Progenitor cell of endocrine pancreas (in vitro differentiated cells): Measurements from ENCODE around the gene CSNK2A3. TPM values are rescaled to one million over a fixed set of nuclear protein-coding genes. Genes with fewer than 3 reads are reported as not detected.

ENCODE experiments used
- DNase-seq: peaks from one replicate; pipeline ENCODE4 v3.0.0; 2021; ENCODE audit warnings: low spot score; ENCODE audit not compliant: unreplicated experiment
- H3K27ac Mint-ChIP-seq: 2 replicates; pipeline ENCODE4 v1.8.0; 2021; ENCODE audit warnings: mild to moderate bottlenecking, moderate library complexity, mixed read lengths
- H3K27me3 Mint-ChIP-seq: 2 replicates; pipeline ENCODE4 v1.8.0; 2021; ENCODE audit warnings: mixed read lengths
- H3K36me3 Mint-ChIP-seq: 2 replicates; pipeline ENCODE4 v1.8.0; 2022; ENCODE audit warnings: mixed read lengths; ENCODE audit not compliant: insufficient read depth
- H3K4me1 Mint-ChIP-seq: 2 replicates; pipeline ENCODE4 v1.8.0; 2021; ENCODE audit warnings: low read depth, mixed read lengths
- H3K4me3 Mint-ChIP-seq: 2 replicates; pipeline ENCODE4 v1.8.0; 2021; ENCODE audit warnings: low read depth, mild to moderate bottlenecking, moderate library complexity, mixed read lengths
- H3K9me3 Mint-ChIP-seq: 2 replicates; pipeline ENCODE4 v1.8.0; 2021; ENCODE audit warnings: low read depth, mixed read lengths
- CTCF ChIP-seq: fragments of 200-600 bp; sonication (generic); IDR thresholded peaks from one replicate; pipeline ENCODE4 v1.5.0; 2021; ENCODE audit warnings: antibody characterized with exemption, mild to moderate bottlenecking; ENCODE audit not compliant: unreplicated experiment
- total RNA-seq: library from RNA; stranded (reverse); gene quantifications from 2 replicates; pipeline ENCODE4 v1.2.1, GENCODE V29; 2021

Gene CSNK2A3
- total RNA-seq, 1 donor from 2014 or later = 1.3 TPM

DNA sequence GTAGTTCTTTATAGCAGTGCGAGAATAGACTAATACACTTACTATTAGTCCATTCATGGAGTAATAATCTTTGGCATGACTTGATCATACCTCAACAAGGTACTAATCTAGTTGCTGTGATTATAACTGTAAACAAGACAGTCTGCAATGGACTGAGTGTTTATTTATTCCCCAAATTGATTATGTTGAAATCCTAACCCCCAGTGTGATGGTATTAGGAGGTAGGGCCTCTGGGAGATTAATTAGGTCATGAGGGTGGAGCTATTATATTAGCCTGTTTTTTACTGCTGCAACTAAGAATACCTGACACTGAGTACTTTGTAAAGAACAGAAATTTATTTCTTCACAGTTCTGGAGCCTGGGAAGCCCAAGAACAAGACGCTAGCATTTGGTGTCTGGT is 30.9 kb upstream of the CSNK2A3 start:
- no peaks in the 10 kb centered on the region for H3K36me3 Mint-ChIP-seq
- H3K9me3 Mint-ChIP-seq = no peaks in the 10 kb centered on the region
- H3K27ac Mint-ChIP-seq = no peak overlapping the region
- H3K4me1 Mint-ChIP-seq = no peaks in the 10 kb centered on the region
- no peak overlapping the region for H3K4me3 Mint-ChIP-seq
- H3K27me3 Mint-ChIP-seq = peaks cover 10% of the 10 kb centered on the region
- no peak for TF ChIP-seq CTCF
- DNase-seq = no peak

- Mint-ChIP-seq H3K27ac (no peak overlapping the region), H3K36me3 (no peaks in the 10 kb centered on the region), H3K4me3 (no peak overlapping the region), H3K27me3 (peaks cover 3% of the 10 kb centered on the region), H3K9me3 (no peaks in the 10 kb centered on the region), H3K4me1 (no peaks in the 10 kb centered on the region)
- DNase-seq = no peak
- TF ChIP-seq CTCF = no peak
These were observed 29.9 kb upstream of the CSNK2A3 start for GRCh38 chr11:11382858-11383532.

GRCh38 chr11:11381471-11382105 is 28.5 kb upstream of the CSNK2A3 start:
- no peaks in the 10 kb centered on the region for H3K36me3 Mint-ChIP-seq
- H3K27me3 Mint-ChIP-seq = no peaks in the 10 kb centered on the region
- no peak for TF ChIP-seq CTCF
- H3K4me3 Mint-ChIP-seq = no peak overlapping the region
- H3K9me3 Mint-ChIP-seq = no peaks in the 10 kb centered on the region
- no peak overlapping the region for H3K27ac Mint-ChIP-seq
- H3K4me1 Mint-ChIP-seq = no peaks in the 10 kb centered on the region
- DNase-seq = no peak

DNA sequence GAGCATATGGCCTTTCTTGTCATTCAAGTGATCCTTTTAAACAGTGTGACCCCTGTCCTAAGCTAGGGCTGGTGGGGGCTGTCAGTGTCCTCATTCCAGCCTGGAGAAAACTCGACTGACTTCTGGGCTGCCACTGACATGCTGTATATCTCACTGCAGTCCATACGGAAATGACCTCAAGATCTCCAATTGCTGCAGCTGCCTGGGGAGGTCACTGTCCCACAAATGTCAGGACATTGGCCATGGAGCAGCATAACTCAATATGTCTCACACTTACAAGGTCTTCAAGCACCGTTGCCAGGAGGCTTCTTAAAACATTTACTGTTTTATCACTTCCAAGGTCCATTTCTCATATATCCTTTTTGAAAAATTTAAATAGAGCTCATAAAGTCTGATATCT is 27.8 kb upstream of the CSNK2A3 start:
- H3K27ac Mint-ChIP-seq = no peak overlapping the region
- no peaks in the 10 kb centered on the region for H3K36me3 Mint-ChIP-seq
- H3K9me3 Mint-ChIP-seq = no peaks in the 10 kb centered on the region
- H3K4me3 Mint-ChIP-seq = no peak overlapping the region
- no peaks in the 10 kb centered on the region for H3K27me3 Mint-ChIP-seq
- TF ChIP-seq CTCF = no peak
- H3K4me1 Mint-ChIP-seq = no peaks in the 10 kb centered on the region
- no peak for DNase-seq

DNA sequence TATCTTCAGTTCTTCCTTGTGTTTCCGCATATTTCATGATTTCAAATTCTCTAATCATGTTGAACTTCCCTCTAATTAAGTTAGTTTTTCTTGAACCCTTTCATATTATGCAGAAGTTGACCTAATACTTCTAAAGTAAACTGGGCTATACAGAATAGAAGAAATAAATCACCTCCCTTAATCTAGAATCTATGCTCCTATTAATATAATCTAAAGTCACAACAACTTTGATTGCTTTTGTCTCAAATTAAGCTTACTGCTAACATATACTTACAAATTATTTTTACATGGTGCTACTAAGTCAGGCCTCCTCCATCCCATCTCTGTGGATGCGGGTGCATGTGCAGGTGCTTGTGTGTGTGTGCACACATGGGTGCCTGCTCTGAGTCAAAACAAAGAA is 27.3 kb upstream of the CSNK2A3 start:
- Mint-ChIP-seq H3K27me3 (no peaks in the 10 kb centered on the region), H3K36me3 (no peaks in the 10 kb centered on the region), H3K9me3 (no peaks in the 10 kb centered on the region), H3K4me1 (no peaks in the 10 kb centered on the region), H3K4me3 (no peak overlapping the region), H3K27ac (no peak overlapping the region)
- TF ChIP-seq CTCF = no peak
- DNase-seq = no peak
